AG04450 (cell line): ENCODE results near the gene SVOP. TPM values are rescaled to one million over a fixed set of nuclear protein-coding genes. Genes with fewer than 3 reads are reported as not detected.

Experiments
- CTCF ChIA-PET: fragments of 300-600, 350-600 bp; formaldehyde crosslinking; extraction: SDS; loops from one replicate; lab custom pipeline; 2022; ENCODE audit warnings: antibody characterized with exemption, inconsistent platforms; lab: Charles Lee
- POLR2A ChIA-PET: fragments of 350-600 bp; formaldehyde crosslinking; extraction: SDS; loops from one replicate; lab custom pipeline; 2021; ENCODE audit warnings: antibody characterized with exemption, inconsistent platforms; lab: Yijun Ruan, JAX
- DNase-seq: peaks from one replicate; pipeline ENCODE4 v3.0.0-alpha.2; 2011; ENCODE audit warnings: low read depth, low spot score
- H3K27ac ChIP-seq: one replicate; pipeline ENCODE4 v1.5.1; 2012; ENCODE audit warnings: low read depth, low read length, control low read depth
- H3K27me3 ChIP-seq: one replicate; pipeline ENCODE4 v1.6.0; 2012; ENCODE audit warnings: low read length; ENCODE audit not compliant: control insufficient read depth, insufficient read depth
- H3K4me3 ChIP-seq: 2 replicates; pipeline ENCODE4 v1.5.1; 2011; ENCODE audit warnings: mild to moderate bottlenecking, low read depth, low read length, control low read depth
- H3K9me3 ChIP-seq: 2 replicates; pipeline ENCODE4 v1.5.1; 2012; ENCODE audit warnings: low read length; ENCODE audit not compliant: control insufficient read depth, insufficient read depth
- CTCF ChIP-seq: IDR thresholded peaks from 2 replicates; pipeline ENCODE4 v1.5.1; 2011; ENCODE audit warnings: low read depth, low read length, control low read depth, inconsistent platforms
- polyA plus RNA-seq: library from polyadenylated mRNA; depleted of rRNA; stranded (reverse); fragments of >200 nt; gene quantifications from 2 replicates; pipeline ENCODE4 v1.2.3, GENCODE V29; 2011

SVOP gene
- polyA plus RNA-seq, 1 experiment, result not detected

GRCh38 chr12:109027767-109028166, 6.9 kb upstream of the SVOP start:
- POLR2A ChIA-PET, result no interaction called here
- H3K9me3 ChIP-seq, result no peaks in the 10 kb centered on the region
- CTCF ChIA-PET, result interaction anchor here (0.6 kb wide), 1 partner anchor 299 kb away, joined by 3 read pairs; no protein-coding TSS in a partner anchor
- peak; percentile 20 for DNase-seq
- no peak overlapping the region for H3K4me3 ChIP-seq
- H3K27me3 ChIP-seq, result peaks cover 4% of the 10 kb centered on the region
- no peak overlapping the region for H3K27ac ChIP-seq
- no peak for TF ChIP-seq CTCF

GRCh38 chr12:109020146-109020795, 597 bp downstream of the SVOP start:
- Histone ChIP-seq H3K4me3 (no peak overlapping the region), H3K27me3 (no peaks in the 10 kb centered on the region), H3K9me3 (no peaks in the 10 kb centered on the region), H3K27ac (no peak overlapping the region)
- no peak for DNase-seq
- TF ChIP-seq CTCF, result no peak
- CTCF ChIA-PET, result interaction anchor here (1.4 kb wide), 1 partner anchor 91 kb away, joined by 6 read pairs; no protein-coding TSS in a partner anchor
- POLR2A ChIA-PET, result no interaction called here

- Histone ChIP-seq H3K4me3 (no peak overlapping the region), H3K27me3 (no peaks in the 10 kb centered on the region), H3K27ac (no peak overlapping the region), H3K9me3 (no peaks in the 10 kb centered on the region)
- POLR2A ChIA-PET, result no interaction called here
- CTCF ChIA-PET, result no interaction called here
- no peak for DNase-seq
- no peak for TF ChIP-seq CTCF
Observed at GRCh38 chr12:109018296-109018695, 2.6 kb downstream of the SVOP start.

GRCh38 chr12:109016978-109017377, 3.9 kb downstream of the SVOP start:
- POLR2A ChIA-PET, result no interaction called here
- H3K27me3 ChIP-seq, result no peaks in the 10 kb centered on the region
- no peak overlapping the region for H3K27ac ChIP-seq
- H3K9me3 ChIP-seq, result no peaks in the 10 kb centered on the region
- DNase-seq, result no peak
- CTCF ChIA-PET, result no interaction called here
- no peak overlapping the region for H3K4me3 ChIP-seq
- TF ChIP-seq CTCF, result no peak

- CTCF ChIA-PET, result no interaction called here
- DNase-seq, result no peak
- no peak overlapping the region for H3K27ac ChIP-seq
- TF ChIP-seq CTCF, result no peak
- POLR2A ChIA-PET, result no interaction called here
- H3K4me3 ChIP-seq, result no peak overlapping the region
- H3K9me3 ChIP-seq, result no peaks in the 10 kb centered on the region
- H3K27me3 ChIP-seq, result no peaks in the 10 kb centered on the region
Observed at GRCh38 chr12:109016016-109016415, 4.9 kb downstream of the SVOP start.
